NK-92 treated with Interleukin-12 subunit alpha and Interleukin-12 subunit beta, amount 100 ng/mL, for 24 hours (cell line): ENCODE data around the gene CENPM.

Experiments
- DNase-seq: peaks from one replicate; lab custom pipeline; 2025; lab: John Stamatoyannopoulos, UW

The CENPM gene

DNA sequence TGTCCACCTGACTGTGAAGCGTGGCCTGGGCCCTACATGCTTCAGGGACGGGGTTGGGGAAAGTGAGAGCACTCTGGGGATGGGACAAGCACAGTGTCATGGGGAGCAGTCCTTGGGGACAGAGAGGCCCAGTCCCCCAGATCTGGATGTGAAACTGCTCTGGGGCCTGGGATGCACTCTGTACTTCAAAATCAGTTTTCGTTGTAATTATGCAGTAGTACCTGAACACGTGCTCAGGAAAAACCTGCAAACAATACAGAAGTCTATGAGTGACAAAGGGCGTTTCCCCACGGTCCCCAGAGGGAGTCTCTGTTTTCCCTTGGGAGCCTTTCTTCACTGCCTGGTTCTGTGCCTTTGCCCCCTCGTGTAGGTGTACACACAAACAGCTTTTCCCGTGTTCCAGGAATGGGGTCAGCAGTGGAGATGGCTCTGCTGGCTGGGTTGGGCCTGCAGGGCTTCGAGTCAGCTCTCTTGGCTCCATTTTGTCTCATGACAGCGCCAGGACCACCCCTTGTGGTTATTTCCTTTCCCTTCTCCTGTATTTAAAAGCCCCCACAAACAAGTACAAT is 15.2 kb downstream of the CENPM start:
- DNase-seq, result no peak

DNA sequence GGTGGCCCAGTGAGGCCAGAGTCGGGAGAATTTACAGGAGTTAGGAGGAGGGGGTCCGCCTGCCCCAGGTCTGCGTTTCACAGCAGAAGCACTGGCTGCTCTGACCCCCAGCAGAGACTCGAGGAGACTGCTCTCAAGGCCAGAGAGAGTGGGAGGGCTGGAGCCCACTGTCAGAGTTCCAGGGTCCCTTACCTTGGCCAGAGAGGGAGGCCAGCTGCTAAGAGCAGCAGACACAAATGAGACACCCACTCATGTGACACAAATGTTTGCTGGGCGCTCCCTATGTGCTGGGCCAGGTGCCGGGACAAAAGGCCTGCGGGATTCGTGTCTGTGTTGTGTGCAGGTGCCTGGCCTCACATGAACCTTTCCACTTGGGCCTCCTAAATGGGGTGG is 17.5 kb downstream of the CENPM start:
- no peak for DNase-seq

DNA sequence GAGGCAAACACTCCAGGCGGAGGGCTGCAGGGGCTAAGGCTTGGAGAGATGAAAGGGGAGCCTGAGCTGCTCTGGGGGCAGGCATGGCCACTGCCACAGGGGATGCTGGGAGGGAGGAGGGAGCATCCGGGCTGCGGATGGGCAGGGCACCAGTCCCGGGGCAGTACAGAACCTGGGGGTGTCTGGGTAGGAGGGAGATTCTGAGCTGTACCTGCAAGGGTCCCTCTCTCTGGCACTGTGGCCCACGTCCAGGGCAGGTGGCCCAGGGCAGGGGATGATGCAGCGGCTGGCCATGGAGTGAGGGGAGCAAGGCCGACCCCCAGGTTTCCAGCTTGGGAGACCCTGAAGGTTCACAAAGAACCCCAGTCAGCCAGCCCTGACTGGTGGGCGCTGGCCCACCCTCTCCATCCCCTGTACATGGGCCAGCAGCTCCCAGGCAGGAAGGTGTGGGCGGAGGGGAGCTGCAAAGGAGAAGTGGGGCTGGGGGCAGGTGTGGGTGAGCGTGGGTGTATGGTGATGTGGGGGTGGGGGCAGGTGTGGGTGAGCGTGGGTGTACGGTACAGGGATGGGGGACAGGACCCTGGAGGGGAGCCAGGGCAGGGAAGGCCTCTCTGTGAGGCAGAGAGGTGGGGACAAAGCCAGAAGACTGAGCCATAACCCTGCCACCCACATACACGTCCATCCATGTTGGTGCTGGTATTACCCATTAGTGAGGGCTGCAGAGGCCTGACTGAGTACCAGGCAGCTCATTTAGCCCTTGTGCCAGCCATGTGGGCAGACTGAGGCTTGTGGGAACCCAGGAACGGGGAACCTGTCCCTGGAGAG is 18.1 kb downstream of the CENPM start:
- no peak for DNase-seq

DNA sequence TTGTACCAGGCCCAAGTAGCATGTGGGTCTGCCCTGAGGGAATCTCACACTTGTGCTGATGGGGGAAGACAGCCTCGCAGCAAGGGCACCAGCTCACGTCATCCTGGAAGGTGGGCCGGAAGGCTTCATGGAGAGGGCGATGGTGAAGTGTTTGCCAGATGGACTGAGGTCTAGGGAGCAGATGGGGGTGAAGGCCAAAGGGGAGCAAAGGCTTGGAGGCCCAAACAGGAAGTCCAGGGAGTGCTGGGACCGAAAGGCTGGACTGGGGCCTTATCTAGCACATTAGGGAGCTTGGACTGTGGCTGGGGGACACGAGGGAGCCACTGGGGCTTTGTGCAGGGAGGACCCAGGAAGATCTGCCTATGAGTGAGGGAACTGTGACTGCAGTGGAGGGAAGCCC is 19.1 kb downstream of the CENPM start:
- DNase-seq, result no peak

DNA sequence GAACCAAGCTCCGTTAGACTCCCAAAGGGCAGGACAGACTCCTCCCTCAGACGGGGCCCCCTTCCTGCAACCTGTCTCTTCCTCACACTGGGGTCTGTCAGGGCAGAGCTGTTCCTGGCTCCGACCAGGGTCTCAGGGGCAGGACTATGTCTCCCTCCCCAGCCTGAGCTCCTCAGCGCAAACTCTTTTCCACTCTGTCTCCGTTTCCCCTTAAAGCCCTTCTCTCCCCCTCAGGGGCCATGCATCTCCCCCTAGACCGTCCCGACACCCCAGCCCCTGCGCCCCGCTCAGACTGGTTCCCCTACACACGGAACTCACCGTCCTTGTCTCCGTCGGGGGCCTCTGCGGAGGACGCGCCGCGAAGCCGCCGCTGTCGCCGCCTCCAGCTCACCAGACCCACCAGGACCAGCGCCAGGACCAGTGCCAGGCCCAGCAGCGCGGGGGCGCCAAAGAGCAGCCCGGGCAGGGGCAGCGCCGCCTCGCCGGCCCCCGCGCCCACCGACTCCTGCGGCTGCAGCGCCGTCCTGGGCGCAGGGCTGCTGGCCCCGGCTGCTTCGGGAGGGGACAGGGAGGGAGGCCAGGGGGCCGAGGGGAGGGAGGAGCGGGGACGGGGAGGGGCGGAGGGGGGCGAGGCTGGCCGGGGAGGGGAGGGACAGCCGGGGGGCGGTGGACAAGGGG is 21.0 kb downstream of the CENPM start:
- no peak for DNase-seq

DNA sequence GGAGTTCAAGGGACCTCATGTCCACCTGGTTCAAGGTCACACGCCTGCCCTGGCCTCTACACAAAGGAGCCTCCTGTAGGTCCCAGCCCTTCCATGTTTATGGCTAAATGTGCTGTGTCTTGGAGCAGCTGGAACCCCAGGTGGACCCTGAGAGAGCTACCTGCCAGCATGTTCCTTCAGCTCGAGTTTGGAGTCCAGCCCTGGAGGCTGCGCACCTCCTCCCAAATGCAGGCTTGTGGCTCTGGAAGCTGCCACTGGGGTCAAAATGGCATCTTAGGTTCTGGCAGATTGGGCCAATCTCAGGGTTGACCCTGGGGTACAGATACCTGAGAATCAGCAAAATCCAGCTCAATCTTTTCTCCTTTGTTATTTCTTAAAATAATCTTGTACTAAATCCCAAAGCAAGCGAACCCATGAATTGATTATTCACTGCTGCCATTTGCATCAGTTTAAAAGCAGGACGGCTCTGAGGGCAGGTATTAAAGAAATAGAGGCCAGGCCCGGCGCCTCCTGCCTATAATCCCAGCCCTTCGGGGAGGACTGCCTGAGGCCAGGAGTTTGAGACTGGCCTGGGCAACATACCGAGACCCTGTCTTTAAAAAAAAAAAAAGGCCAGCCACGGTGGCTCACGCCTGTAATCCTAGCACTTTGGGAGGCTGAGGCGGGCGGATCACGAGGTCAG is 23.2 kb downstream of the CENPM start:
- no peak for DNase-seq

DNA sequence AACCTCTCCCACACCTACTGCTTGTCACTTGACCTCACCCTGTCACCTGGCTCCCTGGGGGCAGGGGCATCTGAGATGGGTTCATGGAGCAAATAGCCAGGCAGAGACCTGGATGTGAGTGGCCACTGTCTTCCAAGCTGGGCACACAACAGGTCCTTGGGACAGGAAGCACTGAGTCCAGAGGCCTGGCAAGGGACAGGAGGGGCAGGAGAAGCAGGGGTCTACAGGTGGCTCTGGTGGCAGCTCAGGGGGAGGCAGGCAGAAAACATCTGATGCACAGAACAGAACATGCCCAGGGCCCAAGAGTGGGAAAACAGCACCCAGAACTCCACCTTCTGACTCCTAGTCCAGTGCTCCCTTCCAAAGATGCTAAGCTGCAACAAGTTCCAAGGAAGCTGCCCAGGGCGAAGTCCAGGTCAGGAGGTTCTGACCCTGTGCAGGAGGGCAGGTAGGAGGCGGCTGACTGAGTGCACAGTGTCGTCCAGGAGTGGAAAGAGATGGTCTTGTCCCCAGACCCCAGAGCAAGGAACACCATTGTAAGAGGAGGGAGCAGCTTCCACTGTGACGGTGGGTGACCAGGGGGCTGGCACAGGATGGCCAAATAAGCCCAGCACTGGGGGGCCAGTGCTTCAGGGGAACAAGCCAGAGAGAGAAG is 23.9 kb downstream of the CENPM start:
- no peak for DNase-seq

DNA sequence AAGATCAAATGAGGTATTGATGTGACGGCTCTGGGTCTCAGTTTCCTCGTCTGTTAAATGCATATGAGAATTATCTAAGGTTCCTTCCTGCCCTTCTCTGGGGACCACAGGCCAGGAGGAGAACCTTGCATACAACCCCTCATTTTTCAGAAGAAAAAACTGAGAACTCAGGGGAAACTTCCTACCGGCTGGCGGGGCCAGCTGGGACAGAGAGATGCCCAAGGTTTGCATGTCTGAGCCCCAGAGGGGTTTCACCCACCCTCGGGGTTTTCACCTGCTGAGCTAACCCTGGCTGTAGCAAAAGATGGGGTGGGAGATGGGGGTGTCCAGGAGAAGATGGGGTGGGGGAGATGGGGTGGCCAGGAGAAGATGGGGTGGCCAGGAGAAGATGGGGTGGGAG is 24.6 kb downstream of the CENPM start:
- DNase-seq, result no peak

DNA sequence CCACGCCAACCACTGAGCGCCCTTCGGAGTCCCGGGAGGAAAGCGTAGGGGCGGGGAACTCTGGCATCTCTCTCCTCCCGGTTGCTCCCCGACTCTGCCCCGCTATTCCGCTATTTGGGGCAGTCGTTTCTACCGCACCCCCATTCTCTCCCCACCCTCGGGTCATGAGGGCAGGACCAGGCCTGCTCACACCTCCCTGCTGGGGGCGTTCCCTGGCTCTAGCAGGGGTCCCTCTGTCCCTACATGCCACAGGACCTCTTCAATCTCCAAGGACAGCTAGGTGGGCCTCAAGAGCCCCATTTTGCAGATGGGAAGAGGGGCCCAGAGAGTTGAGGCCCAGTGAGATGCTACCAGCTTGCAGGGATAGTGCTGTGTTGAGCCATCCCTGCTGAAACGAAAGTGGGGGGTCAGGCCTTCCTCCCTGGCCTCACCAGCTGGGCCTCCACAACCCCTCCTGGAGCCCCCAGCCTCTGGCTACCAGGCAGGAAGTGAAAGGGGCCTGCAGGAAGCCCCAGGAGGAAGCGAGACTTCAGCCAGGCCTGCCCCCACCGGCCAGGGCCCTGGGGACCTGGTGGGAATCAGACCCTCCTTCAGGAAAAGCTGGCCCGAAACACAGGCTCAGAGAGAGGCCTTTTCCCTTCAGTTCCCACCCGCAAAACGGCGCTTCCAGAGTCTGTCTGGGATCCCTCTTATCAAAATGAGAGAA is 26.5 kb downstream of the CENPM start:
- no peak for DNase-seq

DNA sequence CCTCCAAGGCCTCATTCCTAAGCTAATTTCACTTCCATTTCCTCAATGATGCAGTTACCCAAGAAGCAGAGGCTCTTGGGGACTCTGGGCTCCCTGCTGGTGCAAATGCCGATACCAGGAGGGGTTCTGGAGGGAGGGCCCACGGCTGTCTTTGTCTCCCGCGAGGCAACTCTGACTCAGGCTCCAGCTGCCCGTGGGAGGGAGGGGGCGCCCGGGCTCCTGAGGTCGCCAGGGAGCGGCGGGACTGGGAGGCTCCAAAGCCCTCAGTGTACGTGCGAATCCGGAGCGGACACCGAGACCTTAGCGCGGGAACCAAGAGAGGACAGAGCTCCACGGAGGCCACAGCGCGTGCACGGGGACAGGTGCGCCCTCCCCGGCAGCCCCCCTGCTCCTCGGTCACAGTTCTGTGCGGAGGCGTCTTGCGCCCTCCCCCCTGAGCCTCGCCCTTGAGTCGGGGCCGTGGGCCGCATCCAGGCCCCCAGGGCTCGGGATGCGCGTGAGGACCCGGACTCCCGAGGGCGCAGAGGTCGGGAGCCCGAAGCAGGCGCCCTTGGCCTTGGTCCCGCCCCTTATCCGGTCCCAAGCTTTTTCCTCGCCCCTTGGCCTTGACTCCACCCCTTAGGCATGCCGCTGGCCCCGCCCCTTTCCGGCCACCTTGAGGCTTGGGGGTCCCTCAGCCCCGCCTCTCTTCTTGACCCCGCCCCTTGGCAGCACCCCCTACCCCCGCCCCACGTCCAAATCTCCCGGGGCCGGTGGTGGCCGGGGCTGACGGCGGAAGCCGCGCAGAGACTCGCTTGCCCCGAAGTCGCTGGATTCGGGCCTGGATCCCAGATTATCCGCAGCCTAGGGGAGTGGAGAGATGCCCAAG is 27.4 kb downstream of the CENPM start:
- no peak for DNase-seq

DNA sequence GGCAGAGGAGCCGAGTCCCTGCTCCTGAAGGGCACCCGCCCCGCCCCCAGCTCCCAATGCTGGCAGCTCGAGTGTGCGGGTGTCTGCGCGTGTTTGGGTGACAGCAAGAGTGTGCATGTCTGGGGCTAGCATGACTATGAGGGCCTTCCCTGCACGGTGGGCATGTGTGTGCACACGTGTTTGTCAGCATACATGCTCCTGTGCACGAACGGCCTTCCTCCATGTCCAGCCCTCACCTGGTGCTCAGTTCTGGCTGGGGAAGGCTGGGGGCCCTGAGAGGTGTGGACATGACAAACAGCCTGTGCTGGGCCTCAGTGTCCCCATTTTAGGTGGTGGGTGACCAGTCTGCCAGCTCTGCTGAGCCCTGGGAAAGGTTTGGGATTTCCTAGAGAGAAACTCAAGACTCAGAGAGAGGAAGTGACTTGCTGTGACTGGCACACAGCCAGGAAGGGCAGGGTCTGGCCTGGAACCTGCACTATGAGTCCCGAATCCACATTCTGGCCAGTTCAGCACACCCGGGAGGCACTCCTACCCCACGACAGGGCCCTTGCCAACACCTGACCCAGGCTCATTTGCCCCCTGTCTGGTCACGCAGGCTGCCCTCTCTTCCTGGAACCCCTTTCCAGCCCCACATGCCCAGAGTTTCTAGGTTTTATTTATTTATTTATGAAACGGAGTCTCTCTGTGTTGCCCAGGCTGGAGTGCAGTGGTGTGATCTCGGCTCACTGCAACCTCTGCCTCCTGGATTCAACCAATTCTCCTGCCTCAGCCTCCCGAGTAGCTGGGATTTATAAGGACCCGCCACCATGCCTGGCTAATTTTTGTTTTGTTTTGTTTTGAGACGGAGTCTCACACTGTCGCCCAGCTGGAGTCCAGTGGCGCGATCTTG is 28.8 kb downstream of the CENPM start:
- no peak for DNase-seq

DNA sequence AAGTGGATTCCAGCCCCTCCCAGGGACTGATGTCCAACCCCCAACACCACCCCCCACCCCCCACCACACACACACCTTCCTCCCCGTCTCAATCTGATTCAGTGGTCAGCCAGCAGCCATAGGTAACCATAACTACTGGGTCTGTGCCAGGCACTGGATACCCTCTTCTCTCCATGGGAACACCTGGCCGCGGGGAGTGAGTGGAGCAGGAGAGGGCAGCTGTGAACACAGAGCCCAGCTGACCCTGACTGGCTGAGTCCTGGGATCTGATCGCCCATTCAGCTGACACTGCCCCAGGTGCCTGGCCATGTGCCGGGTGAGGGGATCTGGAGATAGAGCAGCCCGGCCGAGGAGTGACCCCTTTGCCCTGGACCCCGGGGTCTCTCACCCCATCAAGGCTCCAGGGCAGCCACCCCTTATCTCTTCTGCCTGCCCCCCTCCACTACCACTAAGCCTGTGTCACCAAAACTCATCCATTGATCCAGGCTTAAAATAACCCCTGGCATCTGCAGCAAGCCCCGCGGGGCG is 29.5 kb downstream of the CENPM start:
- DNase-seq, result no peak

DNA sequence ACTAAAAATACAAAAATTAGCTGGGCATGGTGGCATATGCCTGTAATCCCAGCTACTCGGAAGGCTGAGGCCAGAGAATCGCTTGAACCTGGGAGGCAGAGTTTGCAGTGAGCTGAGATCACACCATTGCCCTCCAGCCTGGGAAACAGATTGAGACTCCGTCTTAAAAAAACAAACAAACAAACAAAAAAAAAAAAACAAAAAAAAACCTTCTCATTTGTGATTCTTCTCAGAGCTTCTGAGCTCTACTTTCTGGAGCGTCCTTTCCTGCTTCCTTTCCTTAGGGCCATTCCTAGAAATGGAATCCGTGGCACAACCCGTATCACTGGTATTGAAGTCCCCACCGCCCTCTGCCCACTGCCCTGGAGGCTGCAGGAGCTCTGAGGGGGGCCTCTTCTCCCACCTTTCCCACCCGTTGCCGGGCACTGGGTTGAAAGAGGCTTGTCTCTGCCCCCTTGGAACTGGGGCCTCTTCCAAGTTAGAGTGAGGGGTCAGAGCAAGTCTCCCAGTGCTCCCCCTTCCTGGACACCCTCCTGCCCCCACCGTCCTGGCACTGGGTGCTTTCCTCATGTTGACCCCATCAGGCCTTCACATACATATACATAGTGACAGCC is 30.1 kb downstream of the CENPM start:
- no peak for DNase-seq

DNA sequence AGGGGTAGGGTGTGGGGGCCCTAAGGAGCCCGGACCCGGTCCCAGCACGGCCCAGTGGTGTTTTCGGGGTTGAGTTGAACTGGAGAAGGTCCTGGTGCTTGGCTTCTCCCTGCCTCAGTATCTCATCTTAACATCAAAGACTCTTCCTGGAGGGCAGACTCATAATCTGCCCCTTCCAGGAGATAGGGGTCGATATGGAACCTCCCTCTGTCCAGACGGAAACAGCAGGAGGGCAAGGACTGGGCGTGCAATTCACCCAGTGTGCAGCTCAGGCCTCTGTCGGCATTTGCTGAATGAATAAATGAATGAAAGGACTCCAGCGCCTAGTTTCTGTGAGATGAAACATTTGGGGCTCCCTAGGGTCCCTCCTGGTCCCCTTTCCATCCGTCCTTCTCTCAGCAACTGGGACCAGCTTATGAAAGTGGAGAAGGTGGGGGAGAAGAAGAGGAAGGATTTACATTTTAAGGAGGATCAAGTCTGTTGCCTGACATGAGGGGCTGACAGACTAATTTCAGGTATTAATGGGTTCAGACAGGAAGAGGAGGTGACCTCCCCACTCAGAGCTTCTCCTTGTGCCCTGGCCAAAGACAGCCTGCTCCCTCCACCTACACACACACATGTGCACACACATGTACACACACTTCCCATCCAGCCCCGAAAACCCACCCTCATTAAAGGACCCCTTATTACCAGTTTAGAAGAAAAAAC is 31.0 kb downstream of the CENPM start:
- DNase-seq, result no peak

DNA sequence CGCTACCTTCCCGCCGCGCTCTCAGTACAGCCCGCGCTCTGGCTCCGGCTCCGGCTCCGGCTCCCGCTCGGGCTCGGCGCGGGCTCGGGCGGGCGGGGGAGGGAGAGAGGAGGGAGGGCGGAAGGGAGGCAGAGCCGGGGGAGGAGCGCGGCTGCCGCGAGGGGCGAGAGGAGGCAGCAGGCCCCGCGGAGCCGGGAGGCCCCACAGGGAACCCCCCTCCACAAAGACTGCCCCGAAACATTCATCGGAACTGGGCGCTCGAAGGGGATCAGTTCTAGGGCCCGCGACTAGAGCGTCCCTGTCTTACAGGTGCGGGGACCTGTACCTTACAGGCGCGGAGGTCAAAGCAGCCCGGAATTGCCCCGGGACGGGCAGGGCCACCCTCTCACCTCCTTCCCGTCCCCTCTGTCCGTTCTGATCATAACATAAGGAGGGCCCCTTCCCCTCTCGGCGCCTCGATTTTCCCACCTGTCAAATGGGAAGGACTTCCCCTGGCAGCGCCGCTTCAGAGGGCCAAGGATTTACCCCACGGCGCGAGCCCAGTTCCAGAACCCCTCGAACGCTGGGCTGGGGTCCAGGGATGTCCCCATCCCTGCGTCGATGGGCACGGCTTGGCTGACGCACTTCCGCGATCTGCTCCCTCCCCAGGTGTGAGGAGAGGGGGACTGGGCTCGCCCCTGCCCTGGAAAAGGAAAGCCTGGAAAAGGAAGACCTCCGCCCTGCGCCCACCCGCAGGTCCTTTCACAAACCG is 31.7 kb downstream of the CENPM start, which contains the start of gene SHISA8:
Gene SHISA8, minus strand, starts transcription at position 40 of the 751 bp plus-strand sequence. CDS start 407 bp downstream, outside the sequence.
- DNase-seq, result no peak

DNA sequence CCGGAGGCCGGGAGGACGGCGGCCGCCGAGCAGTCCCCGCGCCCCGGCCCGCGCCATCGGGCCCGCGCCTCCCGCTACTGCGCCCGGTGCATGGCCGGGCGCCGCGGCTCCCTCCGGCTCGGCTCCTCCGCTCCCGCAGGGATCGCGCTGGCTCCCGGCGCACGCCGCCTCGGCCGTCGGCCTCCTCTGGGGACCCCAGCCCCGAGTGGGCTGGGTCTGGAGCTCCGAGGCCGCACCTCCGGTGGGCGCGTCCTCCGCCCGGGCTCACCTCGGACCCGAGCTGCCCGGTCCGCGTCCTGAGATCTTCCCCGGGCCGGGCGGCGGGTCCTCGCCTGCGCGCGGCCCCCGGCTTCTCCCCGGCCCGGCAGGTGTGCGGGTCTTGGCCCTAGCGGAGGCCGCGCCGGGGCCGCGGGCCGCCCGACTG is 32.3 kb downstream of the CENPM start:
- no peak for DNase-seq

DNA sequence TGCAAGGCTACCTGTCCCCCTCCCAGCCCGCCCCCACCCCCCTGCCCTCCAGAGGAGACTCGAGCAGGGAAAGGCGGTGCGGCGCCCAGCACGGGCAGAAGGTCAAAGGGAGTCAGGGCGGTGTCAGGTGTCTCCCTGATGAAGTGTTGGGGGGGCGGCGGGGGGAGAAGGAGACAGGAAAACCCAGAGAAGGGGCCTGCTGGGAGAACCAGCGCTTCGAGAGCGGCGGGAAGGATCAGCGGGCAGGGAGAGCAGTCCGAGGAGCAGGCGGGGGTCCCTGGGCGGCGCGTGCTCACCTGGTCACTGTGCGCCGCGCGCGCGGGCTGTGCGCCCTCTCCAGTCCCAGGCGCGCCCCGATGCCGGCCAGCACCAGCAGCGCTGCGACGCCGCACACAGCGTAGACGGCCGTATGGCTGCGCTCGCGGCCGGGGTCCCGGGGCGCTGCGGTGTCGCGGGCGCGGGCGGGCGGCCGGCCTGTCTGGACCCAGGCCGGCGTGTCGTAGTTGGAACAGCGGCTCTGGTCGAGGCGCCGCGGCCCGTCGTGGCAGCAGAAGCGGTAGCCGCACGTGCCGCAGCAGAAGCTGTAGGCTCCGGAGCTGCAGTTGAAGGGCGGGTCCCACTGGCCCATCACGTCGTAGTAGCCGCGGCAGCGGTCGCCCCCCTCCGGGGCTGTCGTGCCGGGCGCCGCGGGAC is 33.0 kb downstream of the CENPM start:
- no peak for DNase-seq
